ENCODE data around the gene KMT2A.

DNA sequence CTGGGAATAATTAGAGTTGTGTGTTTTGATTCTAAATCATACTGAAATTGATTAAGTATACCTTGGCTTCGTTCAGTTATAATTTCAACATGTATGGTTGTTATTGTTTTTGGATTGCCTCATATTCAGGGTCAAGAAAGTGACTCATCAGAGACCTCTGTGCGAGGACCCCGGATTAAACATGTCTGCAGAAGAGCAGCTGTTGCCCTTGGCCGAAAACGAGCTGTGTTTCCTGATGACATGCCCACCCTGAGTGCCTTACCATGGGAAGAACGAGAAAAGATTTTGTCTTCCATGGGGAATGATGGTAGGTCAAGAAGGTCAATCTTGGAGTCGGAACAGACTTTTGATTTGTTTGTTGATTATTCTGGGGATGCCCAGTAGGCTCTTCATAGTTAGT is 40.4 kb downstream of the KMT2A start:
- TF ChIP-seq, protein P1, sequence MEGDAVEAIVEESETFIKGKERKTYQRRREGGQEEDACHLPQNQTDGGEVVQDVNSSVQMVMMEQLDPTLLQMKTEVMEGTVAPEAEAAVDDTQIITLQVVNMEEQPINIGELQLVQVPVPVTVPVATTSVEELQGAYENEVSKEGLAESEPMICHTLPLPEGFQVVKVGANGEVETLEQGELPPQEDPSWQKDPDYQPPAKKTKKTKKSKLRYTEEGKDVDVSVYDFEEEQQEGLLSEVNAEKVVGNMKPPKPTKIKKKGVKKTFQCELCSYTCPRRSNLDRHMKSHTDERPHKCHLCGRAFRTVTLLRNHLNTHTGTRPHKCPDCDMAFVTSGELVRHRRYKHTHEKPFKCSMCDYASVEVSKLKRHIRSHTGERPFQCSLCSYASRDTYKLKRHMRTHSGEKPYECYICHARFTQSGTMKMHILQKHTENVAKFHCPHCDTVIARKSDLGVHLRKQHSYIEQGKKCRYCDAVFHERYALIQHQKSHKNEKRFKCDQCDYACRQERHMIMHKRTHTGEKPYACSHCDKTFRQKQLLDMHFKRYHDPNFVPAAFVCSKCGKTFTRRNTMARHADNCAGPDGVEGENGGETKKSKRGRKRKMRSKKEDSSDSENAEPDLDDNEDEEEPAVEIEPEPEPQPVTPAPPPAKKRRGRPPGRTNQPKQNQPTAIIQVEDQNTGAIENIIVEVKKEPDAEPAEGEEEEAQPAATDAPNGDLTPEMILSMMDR (IDR thresholded peaks at IDR 0.05), result no peak
- TF ChIP-seq EZH2phosphoT487 (IDR thresholded peaks at IDR 0.05), result no peak
